ENCODE results near the gene KRT73. TPM values are rescaled to one million over a fixed set of nuclear protein-coding genes. Genes with fewer than 3 reads are reported as not detected.

Gene KRT73
- total and polyA plus RNA-seq, 2 donors (not counting 1 experiment from before 2014, with no cell fraction given), result not detected

DNA sequence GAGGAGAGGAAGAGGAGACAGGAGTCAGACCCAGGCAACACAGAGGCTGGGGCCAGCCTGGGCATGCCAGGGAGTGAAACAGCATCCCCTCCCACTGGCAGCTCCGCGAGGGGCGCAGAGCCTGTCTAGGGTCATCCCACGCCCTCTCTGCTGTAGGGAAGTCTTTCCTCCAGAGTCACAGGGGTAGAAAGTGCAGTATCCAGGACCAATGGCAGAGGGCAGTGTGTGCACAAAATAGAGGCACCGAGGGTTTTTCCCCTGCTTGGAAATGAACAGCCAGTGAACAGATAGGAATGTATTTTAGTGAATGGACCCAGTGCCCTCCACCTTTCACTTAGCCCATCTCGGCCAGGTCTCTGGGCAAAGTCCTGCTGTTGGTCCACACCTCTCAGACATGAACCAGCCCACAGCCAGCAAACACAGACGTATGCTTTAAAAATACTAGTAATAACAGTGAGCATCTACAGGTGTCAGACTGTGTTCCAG, 35.3 kb downstream of the KRT73 start:
- Histone ChIP-seq H3K79me2 (ENCODE audit: control insufficient read depth, insufficient read depth, low read length) (no peaks in the 10 kb centered on the region), H4K20me1 (ENCODE audit: control insufficient read depth, extremely low read depth, insufficient read depth, low read length) (no peaks in the 10 kb centered on the region), H3K4me3 (replicated peaks in 1 of 4; ENCODE audit: control extremely low read depth in 1 of 4, insufficient read depth in 1 of 4, low read depth in 3 of 4, low read length in 4 of 4) (no peak overlapping the region), H3K9me3 (ENCODE audit: control insufficient read depth, insufficient read depth, low read depth, low read length) (no peaks in the 10 kb centered on the region), H3K4me1 (ENCODE audit: control insufficient read depth, extremely low read depth, insufficient read depth, low read length) (no peaks in the 10 kb centered on the region), H3K27me3 (ENCODE audit: control insufficient read depth, insufficient read depth, low read length) (no peaks in the 10 kb centered on the region), H3K9ac (ENCODE audit: insufficient read depth, low read length) (no peak overlapping the region), H3K36me3 (ENCODE audit: control insufficient read depth, insufficient read depth, low read length) (no peaks in the 10 kb centered on the region), H3K4me2 (ENCODE audit: extremely low read depth, insufficient read depth, low read length) (no peak overlapping the region), H3K27ac (ENCODE audit: insufficient read depth, low read length) (no peak overlapping the region), H2AFZ (ENCODE audit: low read length) (no peak overlapping the region)
- TF ChIP-seq, protein P1, sequence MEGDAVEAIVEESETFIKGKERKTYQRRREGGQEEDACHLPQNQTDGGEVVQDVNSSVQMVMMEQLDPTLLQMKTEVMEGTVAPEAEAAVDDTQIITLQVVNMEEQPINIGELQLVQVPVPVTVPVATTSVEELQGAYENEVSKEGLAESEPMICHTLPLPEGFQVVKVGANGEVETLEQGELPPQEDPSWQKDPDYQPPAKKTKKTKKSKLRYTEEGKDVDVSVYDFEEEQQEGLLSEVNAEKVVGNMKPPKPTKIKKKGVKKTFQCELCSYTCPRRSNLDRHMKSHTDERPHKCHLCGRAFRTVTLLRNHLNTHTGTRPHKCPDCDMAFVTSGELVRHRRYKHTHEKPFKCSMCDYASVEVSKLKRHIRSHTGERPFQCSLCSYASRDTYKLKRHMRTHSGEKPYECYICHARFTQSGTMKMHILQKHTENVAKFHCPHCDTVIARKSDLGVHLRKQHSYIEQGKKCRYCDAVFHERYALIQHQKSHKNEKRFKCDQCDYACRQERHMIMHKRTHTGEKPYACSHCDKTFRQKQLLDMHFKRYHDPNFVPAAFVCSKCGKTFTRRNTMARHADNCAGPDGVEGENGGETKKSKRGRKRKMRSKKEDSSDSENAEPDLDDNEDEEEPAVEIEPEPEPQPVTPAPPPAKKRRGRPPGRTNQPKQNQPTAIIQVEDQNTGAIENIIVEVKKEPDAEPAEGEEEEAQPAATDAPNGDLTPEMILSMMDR (conservative IDR thresholded peaks at IDR 0.05 in 1 of 2, IDR thresholded peaks at IDR 0.05 in 1 of 2; ENCODE audit: low read depth in 1 of 2, low read length in 2 of 2), result peak; percentile 77 to 82
- no peak for TF ChIP-seq EZH2 (IDR thresholded peaks at IDR 0.05; ENCODE audit: low read length, missing control alignments)
- DNase-seq (ENCODE audit: low read depth in 2 of 2), result peak; percentile 27 to 45

DNA sequence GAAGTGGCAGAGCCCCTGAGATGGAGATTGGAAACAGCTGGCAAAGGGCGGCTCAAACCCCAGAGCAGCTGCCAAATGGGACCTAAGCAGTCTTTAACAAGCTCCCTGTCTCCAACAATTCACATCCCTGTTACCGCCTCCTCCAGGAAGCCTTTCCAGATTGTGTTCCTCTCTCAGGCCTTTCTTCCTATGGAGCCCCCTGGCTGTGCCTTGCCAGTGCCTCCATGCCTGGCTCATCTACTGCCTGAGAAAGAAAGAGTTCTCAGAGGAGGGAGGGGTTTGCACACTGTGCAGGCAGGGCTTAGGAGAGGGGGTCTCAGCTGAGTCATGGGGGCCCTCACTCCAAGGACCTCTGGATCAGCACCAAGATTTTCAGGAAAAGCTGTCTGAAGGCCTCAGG, 35.9 kb downstream of the KRT73 start:
- TF ChIP-seq EZH2 (IDR thresholded peaks at IDR 0.05; ENCODE audit: low read length, missing control alignments), result no peak
- TF ChIP-seq, protein P1 (conservative IDR thresholded peaks at IDR 0.05 in 1 of 2, IDR thresholded peaks at IDR 0.05 in 1 of 2; ENCODE audit: low read depth in 1 of 2, low read length in 2 of 2), result no peak
- Histone ChIP-seq H2AFZ (ENCODE audit: low read length) (no peak overlapping the region), H3K79me2 (ENCODE audit: control insufficient read depth, insufficient read depth, low read length) (no peaks in the 10 kb centered on the region), H3K4me1 (ENCODE audit: control insufficient read depth, extremely low read depth, insufficient read depth, low read length) (no peaks in the 10 kb centered on the region), H3K9ac (ENCODE audit: insufficient read depth, low read length) (no peak overlapping the region), H3K36me3 (ENCODE audit: control insufficient read depth, insufficient read depth, low read length) (no peaks in the 10 kb centered on the region), H3K4me2 (ENCODE audit: extremely low read depth, insufficient read depth, low read length) (no peak overlapping the region), H3K27ac (ENCODE audit: insufficient read depth, low read length) (no peak overlapping the region), H4K20me1 (ENCODE audit: control insufficient read depth, extremely low read depth, insufficient read depth, low read length) (no peaks in the 10 kb centered on the region), H3K27me3 (ENCODE audit: control insufficient read depth, insufficient read depth, low read length) (no peaks in the 10 kb centered on the region), H3K4me3 (replicated peaks in 1 of 4; ENCODE audit: control extremely low read depth in 1 of 4, insufficient read depth in 1 of 4, low read depth in 3 of 4, low read length in 4 of 4) (no peak overlapping the region), H3K9me3 (ENCODE audit: control insufficient read depth, insufficient read depth, low read depth, low read length) (no peaks in the 10 kb centered on the region)
- DNase-seq (ENCODE audit: low read depth in 2 of 2), result no peak

DNA sequence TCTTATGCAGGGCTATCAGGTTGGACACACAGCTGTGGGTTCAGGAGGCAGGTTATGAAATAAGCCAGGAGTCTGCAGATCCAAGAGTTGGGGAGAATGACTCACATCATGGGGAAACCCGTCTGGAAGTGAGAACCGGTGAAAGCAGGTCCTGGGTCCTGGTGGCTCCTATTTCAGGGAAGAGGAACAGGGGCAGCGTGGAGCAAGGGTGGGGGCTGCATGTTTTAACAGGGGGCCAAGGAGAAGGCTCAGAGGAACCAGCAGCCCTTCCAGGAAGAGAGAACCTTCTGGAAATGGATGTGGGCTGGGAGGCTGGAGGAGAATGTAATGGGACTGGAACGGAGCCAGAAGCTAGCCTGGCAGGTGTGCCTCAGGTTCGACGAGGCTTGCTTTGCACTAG, 36.9 kb downstream of the KRT73 start:
- Histone ChIP-seq H3K27me3 (ENCODE audit: control insufficient read depth, insufficient read depth, low read length) (no peaks in the 10 kb centered on the region), H2AFZ (ENCODE audit: low read length) (no peak overlapping the region)
- DNase-seq (ENCODE audit: low read depth in 2 of 2), result peak in 1 of 2 donors; percentile 45

More for the DNA sequence above, 36.9 kb downstream of the KRT73 start:
- TF ChIP-seq, protein P1 (conservative IDR thresholded peaks at IDR 0.05 in 1 of 2, IDR thresholded peaks at IDR 0.05 in 1 of 2; ENCODE audit: low read depth in 1 of 2, low read length in 2 of 2), result no peak
- no peak for TF ChIP-seq EZH2 (IDR thresholded peaks at IDR 0.05; ENCODE audit: low read length, missing control alignments)
- Histone ChIP-seq H3K4me1 (ENCODE audit: control insufficient read depth, extremely low read depth, insufficient read depth, low read length) (no peaks in the 10 kb centered on the region), H3K4me3 (replicated peaks in 1 of 4; ENCODE audit: control extremely low read depth in 1 of 4, insufficient read depth in 1 of 4, low read depth in 3 of 4, low read length in 4 of 4) (no peak overlapping the region), H3K79me2 (ENCODE audit: control insufficient read depth, insufficient read depth, low read length) (no peaks in the 10 kb centered on the region), H3K36me3 (ENCODE audit: control insufficient read depth, insufficient read depth, low read length) (no peaks in the 10 kb centered on the region), H3K4me2 (ENCODE audit: extremely low read depth, insufficient read depth, low read length) (no peak overlapping the region), H4K20me1 (ENCODE audit: control insufficient read depth, extremely low read depth, insufficient read depth, low read length) (no peaks in the 10 kb centered on the region), H3K27ac (ENCODE audit: insufficient read depth, low read length) (no peak overlapping the region), H3K9ac (ENCODE audit: insufficient read depth, low read length) (no peak overlapping the region), H3K9me3 (ENCODE audit: control insufficient read depth, insufficient read depth, low read depth, low read length) (no peaks in the 10 kb centered on the region)

Data from fibroblast of lung (primary cell).